Mesenchymal stem cell (in vitro differentiated cells and primary cell): ENCODE data around the gene CTRL. TPM values are rescaled to one million over a fixed set of nuclear protein-coding genes. Genes with fewer than 3 reads are reported as not detected.

Experiments used
- DNase-seq: peaks from one replicate; pipeline ENCODE4 v3.0.0-alpha.2; 2013
- H2AFZ ChIP-seq: one replicate; pipeline ENCODE4 v1.6.1; 2013; ENCODE audit warnings: low read depth, mild to moderate bottlenecking, control low read depth, inconsistent platforms, low read length, moderate library complexity
- H2AK5ac ChIP-seq: 2 replicates; pipeline ENCODE4 v1.6.1; 2013; ENCODE audit warnings: low read length, moderate library complexity, mild to moderate bottlenecking, inconsistent platforms; ENCODE audit not compliant: severe bottlenecking
- H2BK120ac ChIP-seq: one replicate; pipeline ENCODE4 v1.6.1; 2013; ENCODE audit warnings: low read depth, mild to moderate bottlenecking, inconsistent platforms, low read length, moderate library complexity
- H2BK12ac ChIP-seq, 2 experiments: one replicate each; pipeline ENCODE4 v1.6.1; 2013; ENCODE audit warnings: inconsistent platforms in 2 of 2, low read length in 2 of 2, mild to moderate bottlenecking in 2 of 2, moderate library complexity in 2 of 2, control low read depth in 1 of 2
- H2BK15ac ChIP-seq: one replicate; pipeline ENCODE4 v1.6.1; 2013; ENCODE audit warnings: mild to moderate bottlenecking, low read depth, inconsistent platforms; ENCODE audit not compliant: poor library complexity, severe bottlenecking
- H2BK5ac ChIP-seq: 2 replicates; pipeline ENCODE4 v1.6.1; 2013; ENCODE audit warnings: low read depth, mild to moderate bottlenecking, low read length, control low read depth, inconsistent platforms; ENCODE audit not compliant: poor library complexity, severe bottlenecking
- H3K14ac ChIP-seq, 2 experiments: one replicate each; pipeline ENCODE4 v1.6.1; 2013; ENCODE audit warnings: inconsistent platforms in 2 of 2, low read length in 2 of 2, control low read depth in 1 of 2, mild to moderate bottlenecking in 1 of 2, moderate library complexity in 1 of 2
- H3K18ac ChIP-seq, 2 experiments: one replicate each; pipeline ENCODE4 v1.6.1; 2013; ENCODE audit warnings: inconsistent platforms in 2 of 2, low read length in 2 of 2, control low read depth in 1 of 2, low read depth in 1 of 2, mild to moderate bottlenecking in 1 of 2
- H3K23ac ChIP-seq, 2 experiments: one replicate each; pipeline ENCODE4 v1.6.1; 2013; ENCODE audit warnings: inconsistent platforms in 2 of 2, low read length in 2 of 2, mild to moderate bottlenecking in 2 of 2, moderate library complexity in 2 of 2, control low read depth in 1 of 2
- H3K27ac ChIP-seq: 2 replicates; pipeline ENCODE4 v1.5.1; 2013; ENCODE audit warnings: mild to moderate bottlenecking, moderate library complexity, low read length, control low read depth, inconsistent platforms; ENCODE audit not compliant: poor library complexity, severe bottlenecking
- H3K27me3 ChIP-seq, 2 experiments: 2 replicates each; pipeline versions ENCODE4 v1.6.1 to v1.7.0; 2013; ENCODE audit warnings: low read length in 2 of 2, mild to moderate bottlenecking in 2 of 2, moderate library complexity in 2 of 2, control low read depth in 1 of 2, inconsistent platforms in 1 of 2; ENCODE audit not compliant: control insufficient read depth in 1 of 2, insufficient read depth in 1 of 2
- H3K36me3 ChIP-seq, 2 experiments: 2 replicates each; pipeline versions ENCODE4 v1.6.1 to v1.7.0; 2013; ENCODE audit warnings: low read length in 2 of 2, control low read depth in 1 of 2, inconsistent platforms in 1 of 2, low read depth in 1 of 2, mild to moderate bottlenecking in 1 of 2; ENCODE audit not compliant: insufficient read depth in 2 of 2, control insufficient read depth in 1 of 2
- H3K4ac ChIP-seq, 2 experiments: one replicate each; pipeline ENCODE4 v1.6.1; 2013; ENCODE audit warnings: inconsistent platforms in 2 of 2, low read length in 2 of 2, mild to moderate bottlenecking in 2 of 2, moderate library complexity in 2 of 2, control low read depth in 1 of 2, low read depth in 1 of 2
- H3K4me1 ChIP-seq: 2 replicates; pipeline ENCODE4 v1.6.1; 2013; ENCODE audit warnings: low read depth, low read length, control low read depth; ENCODE audit not compliant: control insufficient read depth, insufficient read depth
- H3K4me2 ChIP-seq: 2 replicates; pipeline ENCODE4 v1.6.1; 2013; ENCODE audit warnings: low read length, mild to moderate bottlenecking, inconsistent platforms; ENCODE audit not compliant: poor library complexity, severe bottlenecking
- H3K4me3 ChIP-seq, 2 experiments: 2 replicates each; pipeline versions ENCODE4 v1.5.1 to v1.7.0; 2013; ENCODE audit warnings: low read length in 2 of 2, mild to moderate bottlenecking in 2 of 2, control low read depth in 1 of 2, low read depth in 1 of 2; ENCODE audit not compliant: insufficient read depth in 1 of 2
- H3K79me1 ChIP-seq: replicated peaks from 2 replicates; pipeline ENCODE4 v1.6.1; 2013; ENCODE audit warnings: mild to moderate bottlenecking, control low read depth, low read length, inconsistent platforms; ENCODE audit not compliant: poor library complexity, severe bottlenecking
- H3K9ac ChIP-seq: 2 replicates; pipeline ENCODE4 v1.7.0; 2013; ENCODE audit warnings: mild to moderate bottlenecking, low read length, moderate library complexity
- H3K9me3 ChIP-seq: 2 replicates; pipeline ENCODE4 v1.7.0; 2013; ENCODE audit warnings: mild to moderate bottlenecking, low read length; ENCODE audit not compliant: control insufficient read depth
- H4K8ac ChIP-seq: one replicate; pipeline ENCODE4 v1.6.1; 2013; ENCODE audit warnings: inconsistent platforms, mild to moderate bottlenecking, low read length, moderate library complexity
- H4K91ac ChIP-seq: one replicate; pipeline ENCODE4 v1.6.1; 2013; ENCODE audit warnings: mild to moderate bottlenecking, low read length, inconsistent platforms
- WGBS: methylation state at CpG from one replicate; pipeline ENCODE4 v1.1.7; 2013; ENCODE audit warnings: mixed read lengths; 5-methylcytosine and 5-hydroxymethylcytosine counted together
- small RNA-seq: library from polyadenylated mRNA; stranded (forward); fragments of <200 nt; extraction: miRNeasy Mini kit (QIAGEN cat#:217004); gene quantifications from one replicate; pipeline ENCODE3, GENCODE V24; 2013; ENCODE audit warnings: low read depth

The CTRL gene

DNA sequence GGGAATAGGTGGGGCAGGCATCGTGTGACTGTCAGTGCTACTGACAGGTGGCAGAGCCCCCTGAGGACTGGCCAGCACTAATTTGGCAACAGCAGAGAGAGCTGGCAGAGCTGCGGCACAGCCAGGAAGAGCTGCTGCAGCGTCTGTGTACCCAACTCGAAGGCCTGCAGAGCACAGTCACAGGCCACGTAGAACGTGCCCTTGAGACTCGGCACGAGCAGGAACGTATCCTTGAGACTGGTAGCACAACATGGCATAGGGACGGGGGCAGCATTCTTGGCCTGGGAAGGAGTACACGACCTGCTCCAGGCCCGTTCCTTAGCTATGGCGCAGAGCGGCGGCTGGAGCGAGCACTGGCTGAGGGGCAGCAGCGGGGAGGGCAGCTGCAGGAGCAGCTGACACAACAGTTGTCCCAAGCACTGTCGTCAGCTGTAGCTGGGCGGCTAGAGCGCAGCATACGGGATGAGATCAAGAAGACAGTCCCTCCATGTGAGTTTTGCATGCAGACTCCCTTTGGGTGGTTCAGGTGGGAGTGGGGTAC lies 50.0 kb downstream of the CTRL start:
- Histone ChIP-seq H3K9ac (no peak overlapping the region), H4K91ac (peak overlapping the region; percentile 43), H3K4ac (no peak overlapping the region), H3K36me3 (peaks cover 78 to 100% of the 10 kb centered on the region in 2 experiments), H3K4me1 (peaks cover 9% of the 10 kb centered on the region), H2BK15ac (no peak overlapping the region), H2BK12ac (no peak overlapping the region), H3K14ac (no peak overlapping the region), H3K9me3 (no peaks in the 10 kb centered on the region), H3K23ac (no peak overlapping the region), H3K4me3 (no peak overlapping the region), H2BK120ac (no peak overlapping the region), H3K79me1 (peaks cover 38% of the 10 kb centered on the region), H4K8ac (no peak overlapping the region), H3K27ac (no peak overlapping the region), H3K4me2 (no peak overlapping the region), H2BK5ac (no peak overlapping the region), H3K27me3 (no peaks in the 10 kb centered on the region), H3K18ac (no peak overlapping the region), H2AFZ (no peak overlapping the region), H2AK5ac (no peak overlapping the region)
- 96% methylated on average over 17 of the region's 21 CpGs for WGBS
- DNase-seq = no peak

DNA sequence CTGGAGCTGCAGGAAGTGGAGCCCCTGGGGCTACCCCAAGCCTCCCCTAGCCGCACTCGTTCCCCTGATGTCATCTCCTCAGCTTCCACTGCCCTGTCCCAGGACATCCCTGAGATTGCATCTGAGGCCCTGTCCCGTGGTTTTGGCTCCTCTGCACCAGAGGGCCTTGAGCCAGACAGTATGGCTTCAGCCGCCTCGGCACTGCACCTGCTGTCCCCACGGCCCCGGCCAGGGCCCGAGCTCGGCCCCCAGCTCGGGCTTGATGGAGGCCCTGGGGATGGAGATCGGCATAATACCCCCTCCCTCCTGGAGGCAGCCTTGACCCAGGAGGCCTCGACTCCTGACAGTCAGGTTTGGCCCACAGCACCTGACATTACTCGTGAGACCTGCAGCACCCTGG lies 51.1 kb downstream of the CTRL start:
- Histone ChIP-seq H2BK120ac (no peak overlapping the region), H3K18ac (no peak overlapping the region), H3K4me1 (peaks cover 12% of the 10 kb centered on the region), H3K4me3 (no peak overlapping the region), H3K14ac (no peak overlapping the region), H3K23ac (no peak overlapping the region), H3K79me1 (peaks cover 48% of the 10 kb centered on the region), H3K4ac (no peak overlapping the region), H3K36me3 (peaks cover 89 to 99% of the 10 kb centered on the region in 2 experiments), H2AK5ac (no peak overlapping the region), H2BK12ac (no peak overlapping the region), H3K27me3 (no peaks in the 10 kb centered on the region), H2AFZ (no peak overlapping the region), H3K4me2 (no peak overlapping the region), H3K9me3 (no peaks in the 10 kb centered on the region), H3K27ac (no peak overlapping the region), H3K9ac (no peak overlapping the region), H4K8ac (no peak overlapping the region), H2BK5ac (no peak overlapping the region), H4K91ac (no peak overlapping the region), H2BK15ac (no peak overlapping the region)
- 98% methylated on average over 13 of the region's 13 CpGs for WGBS
- DNase-seq = no peak

- Histone ChIP-seq H3K9ac (no peak overlapping the region), H2BK5ac (no peak overlapping the region), H2BK120ac (no peak overlapping the region), H3K4me2 (no peak overlapping the region), H4K91ac (no peak overlapping the region), H3K4me3 (no peak overlapping the region), H3K27ac (no peak overlapping the region), H2BK15ac (no peak overlapping the region), H3K23ac (no peak overlapping the region), H3K4me1 (peaks cover 13% of the 10 kb centered on the region), H3K4ac (no peak overlapping the region), H4K8ac (no peak overlapping the region), H2AFZ (no peak overlapping the region), H3K14ac (no peak overlapping the region), H3K18ac (no peak overlapping the region), H2BK12ac (no peak overlapping the region), H3K36me3 (peaks cover 91 to 93% of the 10 kb centered on the region in 2 experiments), H2AK5ac (no peak overlapping the region), H3K9me3 (no peaks in the 10 kb centered on the region), H3K79me1 (peaks cover 46% of the 10 kb centered on the region), H3K27me3 (no peaks in the 10 kb centered on the region)
- DNase-seq = no peak
- 95% methylated on average over 4 of the region's 5 CpGs for WGBS
Measured at GRCh38 chr16:67879936-67880335, 51.7 kb downstream of the CTRL start.

Small RNAs within 50 kb of the gene (small RNA-seq; reads per million reads assigned to genes)
- gene NRN1L = not detected
